H9 (cell line): Measurements from ENCODE around the gene OR51V1. TPM values are rescaled to one million over a fixed set of nuclear protein-coding genes. Genes with fewer than 3 reads are reported as not detected.
"Not testable (repeated sequence)": the region's sequence is repeated elsewhere in the genome, so short reads cannot be mapped to it uniquely, and the experiment has no call there.

Experiments used
- DNase-seq: peaks from one replicate; pipeline ENCODE4 v3.0.0-alpha.2; 2017
- H2AFZ ChIP-seq: one replicate; pipeline ENCODE4 v1.6.1; 2013; ENCODE audit warnings: mild to moderate bottlenecking, low read length, control low read depth, moderate library complexity
- H2AK5ac ChIP-seq: 2 replicates; pipeline ENCODE4 v1.6.1; 2013; ENCODE audit warnings: low read length, control low read depth, mixed read lengths; ENCODE audit not compliant: insufficient read length
- H2BK120ac ChIP-seq: one replicate; pipeline ENCODE4 v1.6.1; 2013; ENCODE audit warnings: low read depth, mild to moderate bottlenecking, low read length, control low read depth, inconsistent platforms; ENCODE audit not compliant: poor library complexity, severe bottlenecking
- H2BK12ac ChIP-seq: 2 replicates; pipeline ENCODE4 v1.6.1; 2013; ENCODE audit warnings: low read length, control low read depth, mixed read lengths, low read depth; ENCODE audit not compliant: insufficient read length
- H2BK15ac ChIP-seq: 2 replicates; pipeline ENCODE4 v1.6.1; 2013; ENCODE audit warnings: low read depth, low read length, control low read depth
- H2BK20ac ChIP-seq: one replicate; pipeline ENCODE4 v1.6.1; 2013; ENCODE audit warnings: low read depth, mild to moderate bottlenecking, low read length, control low read depth, inconsistent platforms; ENCODE audit not compliant: poor library complexity, severe bottlenecking
- H2BK5ac ChIP-seq: 2 replicates; pipeline ENCODE4 v1.6.1; 2013; ENCODE audit warnings: low read length, control low read depth, mixed read lengths; ENCODE audit not compliant: insufficient read length
- H3K14ac ChIP-seq: 2 replicates; pipeline ENCODE4 v1.6.1; 2013; ENCODE audit warnings: low read length, control low read depth; ENCODE audit not compliant: insufficient read depth
- H3K18ac ChIP-seq: 2 replicates; pipeline ENCODE4 v1.6.1; 2013; ENCODE audit warnings: low read depth, mild to moderate bottlenecking, mixed read lengths, low read length, control low read depth; ENCODE audit not compliant: insufficient read length
- H3K23ac ChIP-seq: 2 replicates; pipeline ENCODE4 v1.6.1; 2013; ENCODE audit warnings: low read length, control low read depth, mixed read lengths, low read depth; ENCODE audit not compliant: insufficient read length
- H3K23me2 ChIP-seq: 2 replicates; pipeline ENCODE4 v1.6.1; 2013; ENCODE audit warnings: low read depth, mild to moderate bottlenecking, mixed read lengths, low read length, control low read depth; ENCODE audit not compliant: insufficient read length, poor library complexity, severe bottlenecking
- H3K27ac ChIP-seq: 2 replicates; pipeline ENCODE4 v1.5.1; 2013; ENCODE audit warnings: low read length, control low read depth, mixed read lengths, low read depth; ENCODE audit not compliant: insufficient read length
- H3K27me3 ChIP-seq: 2 replicates; pipeline ENCODE4 v1.6.1; 2013; ENCODE audit warnings: low read length, control low read depth, inconsistent platforms; ENCODE audit not compliant: insufficient read depth
- H3K4ac ChIP-seq: 2 replicates; pipeline ENCODE4 v1.6.1; 2013; ENCODE audit warnings: low read depth, mild to moderate bottlenecking, control low read depth, inconsistent platforms, low read length, moderate library complexity
- H3K4me1 ChIP-seq: 2 replicates; pipeline ENCODE4 v1.6.1; 2013; ENCODE audit warnings: low read length, control low read depth, inconsistent platforms; ENCODE audit not compliant: insufficient read depth
- H3K4me2 ChIP-seq: 2 replicates; pipeline ENCODE4 v1.6.1; 2013; ENCODE audit warnings: low read length, control low read depth, mixed read lengths; ENCODE audit not compliant: insufficient read length, insufficient read depth
- H3K56ac ChIP-seq: 2 replicates; pipeline ENCODE4 v1.6.1; 2013; ENCODE audit warnings: low read depth, mild to moderate bottlenecking, mixed read lengths, low read length, control low read depth; ENCODE audit not compliant: insufficient read length
- H3K79me1 ChIP-seq: 2 replicates; pipeline ENCODE4 v1.6.1; 2013; ENCODE audit warnings: low read depth, mild to moderate bottlenecking, moderate library complexity, low read length, control low read depth, inconsistent platforms; ENCODE audit not compliant: insufficient read depth, poor library complexity, severe bottlenecking
- H3K79me2 ChIP-seq: 2 replicates; pipeline ENCODE4 v1.6.1; 2013; ENCODE audit warnings: low read length, control low read depth, inconsistent platforms; ENCODE audit not compliant: insufficient read depth
- H3K9ac ChIP-seq: 2 replicates; pipeline ENCODE4 v1.6.1; 2013; ENCODE audit warnings: low read length, control low read depth, mixed read lengths; ENCODE audit not compliant: insufficient read length; ENCODE audit errors: extremely low read depth
- H3K9me3 ChIP-seq: one replicate; pipeline ENCODE4 v1.6.1; 2013; ENCODE audit warnings: low read depth, low read length, inconsistent platforms; ENCODE audit not compliant: control insufficient read depth
- H3T11ph ChIP-seq: one replicate; pipeline ENCODE4 v1.6.1; 2013; ENCODE audit warnings: mild to moderate bottlenecking, low read length, control low read depth, inconsistent platforms
- H4K20me1 ChIP-seq: one replicate; pipeline ENCODE4 v1.6.1; 2013; ENCODE audit not compliant: control insufficient read depth, insufficient read length, insufficient read depth
- H4K5ac ChIP-seq: 2 replicates; pipeline ENCODE4 v1.6.1; 2013; ENCODE audit warnings: low read depth, mild to moderate bottlenecking, mixed read lengths, low read length, control low read depth; ENCODE audit not compliant: insufficient read length
- H4K8ac ChIP-seq: replicated peaks from 2 replicates; pipeline ENCODE4 v1.6.1; 2013; ENCODE audit warnings: low read length, control low read depth, mixed read lengths, low read depth; ENCODE audit not compliant: insufficient read length
- H4K91ac ChIP-seq: 2 replicates; pipeline ENCODE4 v1.6.1; 2013; ENCODE audit warnings: low read depth, mild to moderate bottlenecking, moderate library complexity, mixed read lengths, low read length, control low read depth; ENCODE audit not compliant: insufficient read length
- H3K27ac Mint-ChIP-seq, 3 experiments: 2 replicates in 2 of 3; 3 replicates in 1 of 3; pipeline ENCODE4 v1.8.0; 2020 to 2021; ENCODE audit warnings: mixed read lengths in 3 of 3, mild to moderate bottlenecking in 1 of 3, moderate library complexity in 1 of 3
- H3K27me3 Mint-ChIP-seq: 2 replicates; pipeline ENCODE4 v1.8.0; 2021; ENCODE audit warnings: low read depth, mild to moderate bottlenecking, moderate library complexity, mixed read lengths
- H3K36me3 Mint-ChIP-seq, 3 experiments: 2 replicates in 2 of 3; 3 replicates in 1 of 3; pipeline ENCODE4 v1.8.0; 2020 to 2021; ENCODE audit warnings: low read depth in 3 of 3, mixed read lengths in 3 of 3; ENCODE audit not compliant: insufficient read depth in 1 of 3
- H3K4me1 Mint-ChIP-seq, 2 experiments: 2 replicates each; pipeline ENCODE4 v1.8.0; 2020; ENCODE audit warnings: mixed read lengths in 2 of 2
- H3K4me3 Mint-ChIP-seq, 2 experiments: 2 replicates in 1 of 2; 3 replicates in 1 of 2; pipeline ENCODE4 v1.8.0; 2020 to 2021; ENCODE audit warnings: mild to moderate bottlenecking in 2 of 2, mixed read lengths in 2 of 2, moderate library complexity in 1 of 2
- H3K9me3 Mint-ChIP-seq, 2 experiments: 2 replicates in 1 of 2; 3 replicates in 1 of 2; pipeline ENCODE4 v1.8.0; 2020; ENCODE audit warnings: mild to moderate bottlenecking in 2 of 2, mixed read lengths in 2 of 2, moderate library complexity in 1 of 2
- WGBS: extraction: QIAGEN DNeasy Blood & Tissue Kit; methylation state at CpG from one replicate; pipeline ENCODE4 v1.1.7; 2013; ENCODE audit warnings: missing lambda C conversion rate, low lambda C conversion rate, mixed read lengths; ENCODE audit not compliant: insufficient read length; ENCODE audit errors: extremely low coverage; 5-methylcytosine and 5-hydroxymethylcytosine counted together
- total RNA-seq: library from RNA; stranded (reverse); gene quantifications from 2 replicates; pipeline ENCODE4 v1.2.1, GENCODE V29; 2021

Gene OR51V1
- total RNA-seq, 1 experiment from 2014 or later: not detected

GRCh38 chr11:5160217-5160616 is 40.3 kb downstream of the OR51V1 start:
- H3K79me2 ChIP-seq, H2AK5ac ChIP-seq, H3K27me3 Mint-ChIP-seq, H3K79me1 ChIP-seq, H3K27ac ChIP-seq, H3K9me3 ChIP-seq, H3K18ac ChIP-seq, H2BK12ac ChIP-seq, H4K20me1 ChIP-seq, H3K23ac ChIP-seq, H2AFZ ChIP-seq, H4K91ac ChIP-seq, H3K4me1 ChIP-seq, H3K56ac ChIP-seq, H3T11ph ChIP-seq, H2BK20ac ChIP-seq, H3K27me3 ChIP-seq, H3K14ac ChIP-seq, DNase-seq, H3K9ac ChIP-seq, H3K4me2 ChIP-seq, H2BK5ac ChIP-seq, H4K5ac ChIP-seq, H3K23me2 ChIP-seq, H4K8ac ChIP-seq, H2BK15ac ChIP-seq, H3K4ac ChIP-seq, H2BK120ac ChIP-seq: not testable (repeated sequence)
- peaks cover 0 to 12% (median 6%) of the 10 kb centered on the region in 3 experiments for H3K36me3 Mint-ChIP-seq
- WGBS: no CpG with 5 or more reads among the region's 4 CpGs
- peak overlapping the region in 1 of 2 experiments; percentile 31; a peak in 2 of 5 replicates for H3K4me3 Mint-ChIP-seq
- peaks cover 4 to 11% of the 10 kb centered on the region in 2 experiments; a peak in 4 of 5 replicates for H3K9me3 Mint-ChIP-seq
- H3K27ac Mint-ChIP-seq: peak overlapping the region; percentile 41 to 85 (median 59); a peak in 5 of 7 replicates
- H3K4me1 Mint-ChIP-seq: peaks cover 14 to 19% of the 10 kb centered on the region in 2 experiments
